HUES48 (cell line): ENCODE measurements around the gene ITPR3.

Experiments
- H3K27ac ChIP-seq: one replicate; pipeline ENCODE4 v1.7.0; 2013; ENCODE audit warnings: low read depth, low read length, inconsistent platforms
- H3K27me3 ChIP-seq: 2 replicates; pipeline ENCODE4 v1.6.1; 2013; ENCODE audit warnings: mild to moderate bottlenecking, low read length; ENCODE audit not compliant: control insufficient read depth, insufficient read depth
- H3K36me3 ChIP-seq: 2 replicates; pipeline ENCODE4 v1.6.1; 2013; ENCODE audit warnings: low read length; ENCODE audit not compliant: control insufficient read depth, insufficient read depth
- H3K4me1 ChIP-seq: 2 replicates; pipeline ENCODE4 v1.6.1; 2013; ENCODE audit warnings: mild to moderate bottlenecking, low read length; ENCODE audit not compliant: control insufficient read depth, insufficient read depth
- H3K4me3 ChIP-seq: 2 replicates; pipeline ENCODE4 v1.5.1; 2013; ENCODE audit warnings: mild to moderate bottlenecking, low read depth, low read length
- H3K9ac ChIP-seq: 2 replicates; pipeline ENCODE4 v1.6.1; 2013; ENCODE audit warnings: mild to moderate bottlenecking, low read depth, low read length, moderate library complexity
- H3K9me3 ChIP-seq: 2 replicates; pipeline ENCODE4 v1.6.1; 2013; ENCODE audit warnings: low read length; ENCODE audit not compliant: control insufficient read depth, insufficient read depth

The ITPR3 gene

DNA sequence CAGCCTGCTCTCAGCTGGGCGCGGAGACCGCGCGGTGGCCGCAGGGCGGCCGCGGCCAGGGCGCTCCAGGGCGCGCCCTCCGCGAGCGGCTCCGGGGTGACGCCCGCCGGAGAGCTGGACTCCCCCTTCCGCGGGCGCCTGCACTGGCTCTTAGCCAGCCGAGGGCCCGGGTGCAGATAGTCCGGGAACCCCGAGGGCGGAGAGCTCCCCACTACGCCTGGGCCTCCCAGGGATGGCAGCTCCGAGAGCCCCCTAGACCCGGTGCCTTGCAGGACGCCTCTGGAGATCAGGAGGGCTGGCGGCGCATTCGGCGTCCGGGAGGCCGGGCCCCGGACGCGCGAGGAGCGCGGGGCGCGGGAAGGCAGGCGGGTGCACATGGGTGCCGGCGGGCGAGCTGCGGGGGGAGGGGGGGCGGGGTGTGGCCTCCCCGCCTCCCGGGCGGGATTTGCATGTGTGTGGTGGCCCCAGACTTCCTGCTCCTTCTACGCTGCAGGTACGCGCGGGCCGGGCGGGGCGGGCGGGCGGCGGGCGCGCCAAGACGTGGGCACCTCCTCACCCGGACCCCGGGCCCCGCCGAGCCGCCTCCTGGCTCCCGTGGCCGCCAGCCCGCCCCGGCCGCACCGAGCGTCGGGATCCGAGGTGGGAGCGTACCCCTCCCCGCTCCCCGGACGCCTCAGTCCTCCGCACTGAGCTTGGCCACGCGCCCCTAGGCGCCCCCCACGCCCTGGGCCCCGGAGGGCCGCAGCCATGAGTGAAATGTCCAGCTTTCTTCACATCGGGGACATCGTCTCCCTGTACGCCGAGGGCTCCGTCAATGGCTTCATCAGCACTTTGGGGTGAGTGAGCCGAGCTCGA is at the start of gene ITPR3:
ITPR3 (plus strand) TSS at position 467 of the 855 bp plus-strand sequence; CDS start at position 748, 281 bp downstream.
- peaks cover 26% of the 10 kb centered on the region for H3K4me1 ChIP-seq
- peaks cover 25% of the 10 kb centered on the region for H3K27me3 ChIP-seq
- H3K9me3 ChIP-seq: no peaks in the 10 kb centered on the region
- peak within 1 kb of the TSS; percentile 57 for H3K27ac ChIP-seq
- 0 out of 2 replicates have a peak, but pooled peaks cover 9% of the 10 kb centered on the region for H3K36me3 ChIP-seq
- H3K9ac ChIP-seq: peak within 1 kb of the TSS; percentile 46
- peak within 1 kb of the TSS; percentile 79 for H3K4me3 ChIP-seq

DNA sequence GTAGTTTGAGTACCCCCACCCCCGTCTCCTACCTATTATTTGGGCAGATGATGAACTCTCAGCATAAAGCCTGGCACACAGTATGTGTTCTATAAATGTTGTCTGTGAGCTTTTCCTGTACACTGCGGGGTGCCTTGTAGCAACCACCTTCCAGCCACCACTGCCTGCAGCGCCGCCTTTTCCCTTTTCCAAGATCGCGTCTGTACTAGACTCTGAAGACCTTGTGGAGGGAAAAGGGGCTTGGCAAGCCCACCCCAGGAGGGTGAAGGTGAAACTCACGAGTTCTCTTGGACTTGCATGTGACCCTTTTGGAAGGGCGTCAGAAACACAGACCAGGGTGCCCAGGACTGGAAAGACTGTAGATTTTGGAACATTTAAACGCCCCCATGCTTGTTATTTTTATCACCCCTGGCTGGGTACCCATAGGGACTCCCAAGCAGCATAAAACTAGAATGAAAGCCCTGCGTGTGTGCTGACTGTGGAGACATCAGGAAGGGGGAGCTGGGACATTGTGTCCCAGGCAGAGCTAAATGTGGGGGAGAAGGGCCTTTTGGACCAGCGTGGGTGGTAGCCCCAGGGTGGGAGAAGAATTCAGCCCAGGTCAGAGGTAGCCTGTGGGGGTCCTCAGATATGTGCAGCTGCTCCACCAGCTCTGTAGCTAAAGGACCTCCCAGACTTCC is 49.3 kb upstream of the ITPR3 start:
- H3K9me3 ChIP-seq: no peaks in the 10 kb centered on the region
- H3K9ac ChIP-seq: no peak overlapping the region
- H3K27ac ChIP-seq: peak overlapping the region; percentile 45
- peak overlapping the region; percentile 68 for H3K4me3 ChIP-seq
- peaks cover 30% of the 10 kb centered on the region for H3K36me3 ChIP-seq
- peaks cover 4% of the 10 kb centered on the region; the same call in 1 of the 2 replicates for H3K4me1 ChIP-seq
- no peaks in the 10 kb centered on the region for H3K27me3 ChIP-seq

- Histone ChIP-seq H3K36me3 (peaks cover 44% of the 10 kb centered on the region), H3K9ac (no peak overlapping the region), H3K9me3 (no peaks in the 10 kb centered on the region), H3K4me1 (peaks cover 7% of the 10 kb centered on the region; the same call in 1 of the 2 replicates), H3K4me3 (no peak overlapping the region), H3K27ac (no peak overlapping the region), H3K27me3 (no peaks in the 10 kb centered on the region)
Observed at GRCh38 chr6:33575211-33575610, 45.9 kb upstream of the ITPR3 start.

GRCh38 chr6:33576668-33577067 is 44.5 kb upstream of the ITPR3 start:
- Histone ChIP-seq H3K9ac (no peak overlapping the region), H3K27me3 (no peaks in the 10 kb centered on the region), H3K9me3 (no peaks in the 10 kb centered on the region), H3K4me3 (no peak overlapping the region), H3K4me1 (peaks cover 4% of the 10 kb centered on the region; the same call in 1 of the 2 replicates), H3K36me3 (peaks cover 44% of the 10 kb centered on the region), H3K27ac (no peak overlapping the region)

DNA sequence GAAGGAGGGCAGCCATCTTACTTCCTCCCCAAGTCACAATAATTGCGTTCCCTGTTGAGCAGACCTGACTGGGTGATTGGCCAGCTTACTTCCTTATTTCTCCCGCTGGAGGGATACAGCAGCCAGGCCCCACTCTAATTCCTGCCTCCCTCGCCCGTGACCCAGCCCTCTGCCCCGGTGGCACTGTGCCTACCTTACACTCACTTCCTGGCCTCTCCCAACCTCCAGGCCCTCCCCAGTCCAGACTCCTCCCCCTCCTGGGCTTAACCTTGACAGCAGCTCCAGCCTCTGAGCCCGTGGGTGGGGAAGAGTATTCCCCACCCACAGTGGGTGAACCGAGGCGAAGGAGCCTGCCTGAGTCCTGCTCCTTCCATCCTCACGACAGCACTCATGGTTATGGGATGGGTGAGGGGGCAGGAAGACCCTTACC is 44.0 kb upstream of the ITPR3 start:
- Histone ChIP-seq H3K4me3 (no peak overlapping the region), H3K9me3 (no peaks in the 10 kb centered on the region), H3K36me3 (peaks cover 44% of the 10 kb centered on the region), H3K9ac (no peak overlapping the region), H3K27me3 (no peaks in the 10 kb centered on the region), H3K27ac (no peak overlapping the region), H3K4me1 (0 out of 2 replicates have a peak, but pooled peaks cover 3% of the 10 kb centered on the region)

- Histone ChIP-seq H3K9me3 (no peaks in the 10 kb centered on the region), H3K27ac (no peak overlapping the region), H3K27me3 (no peaks in the 10 kb centered on the region), H3K9ac (no peak overlapping the region), H3K36me3 (peaks cover 41% of the 10 kb centered on the region), H3K4me1 (0 out of 2 replicates have a peak, but pooled peaks cover 3% of the 10 kb centered on the region), H3K4me3 (no peak overlapping the region)
Observed at GRCh38 chr6:33577718-33578117, 43.4 kb upstream of the ITPR3 start.

- Histone ChIP-seq H3K9me3 (no peaks in the 10 kb centered on the region), H3K27me3 (no peaks in the 10 kb centered on the region), H3K27ac (no peak overlapping the region), H3K4me1 (0 out of 2 replicates have a peak, but pooled peaks cover 3% of the 10 kb centered on the region), H3K9ac (no peak overlapping the region), H3K4me3 (no peak overlapping the region), H3K36me3 (peaks cover 41% of the 10 kb centered on the region)
Observed at GRCh38 chr6:33578164-33578563, 43.0 kb upstream of the ITPR3 start.

DNA sequence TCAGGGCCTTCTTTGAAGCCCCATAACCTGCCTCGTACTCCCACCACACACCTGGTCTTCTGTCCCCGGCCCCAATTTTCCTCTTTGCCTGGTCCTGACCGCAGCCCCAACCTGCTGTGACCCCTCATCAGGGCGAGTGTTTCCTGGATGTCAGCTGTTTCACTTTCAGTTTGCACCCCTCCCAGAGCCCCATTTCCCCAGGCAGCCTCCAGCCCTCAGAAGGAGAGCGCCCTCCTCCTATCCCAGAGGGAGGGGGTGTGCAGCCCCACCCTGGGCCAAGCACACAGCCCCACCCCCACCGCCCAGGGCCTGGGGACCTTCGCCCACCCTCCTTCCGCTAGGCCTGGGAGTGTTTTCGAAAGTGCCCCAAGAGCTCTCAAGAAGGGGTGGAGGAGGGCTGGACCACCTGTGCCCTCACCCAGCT is 42.5 kb upstream of the ITPR3 start:
- H3K4me3 ChIP-seq: 0 out of 2 replicates have a peak overlapping the region, but pooled peaks have one; percentile 89
- H3K4me1 ChIP-seq: 0 out of 2 replicates have a peak, but pooled peaks cover 3% of the 10 kb centered on the region
- no peak overlapping the region for H3K27ac ChIP-seq

GRCh38 chr6:33579828-33580714 is 41.1 kb upstream of the ITPR3 start, which contains the start of gene BAK1:
BAK1 (minus strand) TSS chr6:33580276; CDS start chr6:33577604, 2,672 bp downstream.
- H3K4me3 ChIP-seq: peak within 1 kb of the TSS; percentile 89
- no peaks in the 10 kb centered on the region for H3K27me3 ChIP-seq
- H3K9me3 ChIP-seq: no peaks in the 10 kb centered on the region
- peaks cover 25% of the 10 kb centered on the region for H3K36me3 ChIP-seq
- H3K4me1 ChIP-seq: 0 out of 2 replicates have a peak, but pooled peaks cover 3% of the 10 kb centered on the region
- H3K27ac ChIP-seq: peak within 1 kb of the TSS; percentile 68
- peak within 1 kb of the TSS; percentile 70 for H3K9ac ChIP-seq

More for the DNA sequence above, 42.5 kb upstream of the ITPR3 start:
- no peak overlapping the region for H3K9ac ChIP-seq
- no peaks in the 10 kb centered on the region for H3K9me3 ChIP-seq
- no peaks in the 10 kb centered on the region for H3K27me3 ChIP-seq
- H3K36me3 ChIP-seq: peaks cover 39% of the 10 kb centered on the region

DNA sequence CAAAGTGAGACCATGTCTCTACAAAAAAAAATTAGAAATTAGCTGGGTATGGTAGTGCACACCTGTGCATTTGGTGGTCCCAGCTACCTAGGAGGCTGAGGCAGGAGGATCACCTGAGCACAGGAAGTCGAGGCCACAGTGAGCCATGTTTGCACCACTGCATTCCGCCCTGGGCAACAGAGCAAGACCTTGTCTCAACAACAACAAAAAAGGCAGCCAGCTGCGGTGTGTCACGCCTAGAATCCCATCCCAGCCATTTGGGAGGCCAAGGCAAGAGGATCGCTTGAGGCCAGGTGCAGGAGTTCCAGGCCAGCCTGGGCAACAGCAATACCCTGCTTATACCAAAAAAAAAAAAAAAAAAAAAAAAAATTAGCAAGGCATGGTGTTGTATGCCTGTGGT is 39.9 kb upstream of the ITPR3 start:
- no peak overlapping the region for H3K27ac ChIP-seq
- no peak overlapping the region for H3K9ac ChIP-seq

More for the DNA sequence above, 39.9 kb upstream of the ITPR3 start:
- H3K27me3 ChIP-seq: no peaks in the 10 kb centered on the region
- H3K4me1 ChIP-seq: peaks cover 3% of the 10 kb centered on the region; the same call in 1 of the 2 replicates
- H3K36me3 ChIP-seq: peaks cover 17% of the 10 kb centered on the region
- H3K4me3 ChIP-seq: no peak overlapping the region
- no peaks in the 10 kb centered on the region for H3K9me3 ChIP-seq
